Inferior parietal cortex (tissue), 1 donor: ENCODE results near the gene NFIA.
A peak's percentile ranks its signal among the peaks of the same experiment; 100 is the strongest.
"Not testable (repeated sequence)": the region's sequence is repeated elsewhere in the genome, so short reads cannot be mapped to it uniquely, and the experiment has no call there.

Experiments
- DNase-seq: peaks from one replicate; pipeline ENCODE4 v3.0.0-alpha.2; 2016; ENCODE audit errors: extremely low spot score

NFIA gene

DNA sequence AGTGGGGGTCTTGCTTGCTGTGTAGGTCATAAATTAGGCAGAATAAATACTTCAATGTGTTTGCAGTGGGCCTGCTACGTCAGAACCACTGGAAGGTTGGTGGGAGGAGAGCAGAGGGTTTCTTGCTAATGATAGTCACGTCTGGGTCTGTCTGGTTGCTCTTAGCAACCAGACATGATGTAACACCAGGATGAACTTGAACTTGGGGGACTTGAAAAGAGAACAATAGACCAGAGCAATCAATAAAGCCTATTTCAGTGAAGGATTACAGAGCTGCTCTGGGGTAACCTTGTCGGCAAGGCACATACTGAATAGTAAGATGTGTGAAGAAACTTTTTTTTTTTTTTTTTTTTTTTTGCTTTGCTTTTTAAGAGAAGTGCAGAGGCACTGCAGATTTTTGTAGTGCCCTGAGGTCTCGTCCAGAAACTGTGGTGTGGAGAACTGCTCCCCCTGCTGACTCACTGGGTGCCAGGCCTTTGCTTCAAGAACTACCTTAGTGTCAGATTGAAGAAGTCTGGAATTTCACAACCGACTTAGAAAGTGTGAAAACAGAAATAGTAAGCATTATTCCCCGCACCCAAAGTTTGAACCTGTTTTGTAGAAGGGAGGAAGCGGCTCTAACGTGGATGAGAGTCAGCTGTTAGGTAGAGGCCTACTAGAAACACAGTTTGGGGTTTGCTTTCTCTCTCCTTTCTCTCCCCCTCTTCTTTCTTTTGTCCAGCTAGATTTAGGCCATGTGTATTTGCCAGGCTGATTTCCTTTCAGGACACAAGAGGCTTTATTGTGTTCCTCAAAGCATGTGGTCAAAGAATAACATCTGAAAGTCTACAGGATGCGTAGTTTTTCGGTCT is 371.0 kb downstream of the NFIA start:
- peak; percentile 88 for DNase-seq

DNA sequence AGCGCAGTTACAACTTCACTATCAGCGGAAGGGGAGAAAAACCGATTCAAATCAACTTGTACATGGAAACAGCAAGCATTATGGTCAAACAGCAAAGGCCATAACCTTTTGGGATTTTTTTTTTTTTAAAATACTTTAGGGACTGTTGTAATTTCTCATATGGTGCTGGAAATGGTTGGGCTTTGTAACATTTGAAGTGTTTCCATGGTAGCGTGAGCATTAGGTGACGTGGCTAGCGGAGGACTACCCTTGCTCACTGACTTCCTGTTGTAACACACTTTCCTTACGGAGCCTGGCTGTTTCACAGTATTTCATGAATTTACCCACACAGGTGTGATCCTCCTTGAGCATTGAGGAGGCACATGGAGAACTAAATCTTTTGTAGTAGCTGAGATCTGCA is 373.0 kb downstream of the NFIA start:
- DNase-seq: no peak

DNA sequence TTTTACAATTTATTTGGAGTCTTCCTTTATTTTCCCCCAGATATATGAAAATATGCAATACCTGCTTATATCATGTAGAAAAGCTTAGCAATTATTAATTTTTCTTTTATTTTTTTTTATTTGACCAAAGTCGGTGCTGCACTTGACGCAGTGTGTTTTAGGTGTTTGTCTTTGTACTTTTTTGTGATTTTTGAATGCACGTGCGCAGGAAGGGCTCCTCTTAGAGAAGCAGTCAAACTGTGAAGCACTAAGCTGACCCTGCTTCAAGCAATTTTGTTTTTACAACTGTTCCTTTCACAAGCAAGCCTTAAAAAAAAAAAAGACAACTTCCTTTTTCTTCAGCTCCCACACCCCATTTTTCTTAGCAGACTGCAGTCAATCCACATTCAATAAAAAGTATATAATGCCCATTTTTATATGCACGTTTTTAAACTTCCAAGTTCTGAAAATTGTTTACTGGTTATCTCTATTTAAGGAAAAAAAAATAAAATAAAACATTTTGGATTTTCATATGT is 375.2 kb downstream of the NFIA start:
- DNase-seq: no peak

DNA sequence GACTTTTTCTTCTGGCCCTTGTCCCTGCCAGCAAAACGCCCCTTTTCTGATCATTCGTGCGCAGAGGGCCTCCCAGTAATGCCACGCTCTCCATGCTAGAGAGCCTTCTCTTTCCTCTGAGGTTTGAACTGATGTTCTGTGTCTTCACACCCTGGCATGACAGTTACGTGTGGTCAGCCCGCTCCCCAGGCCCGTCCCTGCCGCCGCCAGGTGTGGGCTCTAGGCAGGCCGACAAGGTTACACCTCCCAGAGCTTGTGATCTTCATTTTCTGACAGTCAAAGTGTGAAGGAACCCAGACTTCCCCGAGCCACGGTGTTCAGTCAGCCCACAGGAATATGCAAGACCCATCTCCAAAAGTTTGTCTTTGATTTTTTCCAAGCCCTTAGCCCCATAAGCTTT is 377.0 kb downstream of the NFIA start:
- no peak for DNase-seq

DNA sequence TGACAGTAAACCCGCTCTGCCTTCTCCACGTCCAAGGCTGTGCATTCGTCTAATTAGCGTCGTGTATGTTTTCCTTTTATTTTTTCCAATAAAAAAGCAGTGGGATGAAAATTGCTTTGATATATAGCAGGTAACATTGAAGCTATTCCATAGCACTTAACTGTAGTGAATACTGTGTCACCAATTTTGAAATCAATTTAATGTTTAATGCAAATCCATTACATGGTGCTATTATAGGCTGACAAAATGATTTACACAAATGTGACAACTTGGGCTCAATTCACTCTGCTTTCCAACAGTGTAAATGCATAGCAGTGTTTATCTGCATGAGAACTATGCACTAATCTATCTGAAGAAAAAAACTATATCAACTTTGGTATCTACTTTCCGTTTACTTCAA is 377.8 kb downstream of the NFIA start:
- DNase-seq: no peak

DNA sequence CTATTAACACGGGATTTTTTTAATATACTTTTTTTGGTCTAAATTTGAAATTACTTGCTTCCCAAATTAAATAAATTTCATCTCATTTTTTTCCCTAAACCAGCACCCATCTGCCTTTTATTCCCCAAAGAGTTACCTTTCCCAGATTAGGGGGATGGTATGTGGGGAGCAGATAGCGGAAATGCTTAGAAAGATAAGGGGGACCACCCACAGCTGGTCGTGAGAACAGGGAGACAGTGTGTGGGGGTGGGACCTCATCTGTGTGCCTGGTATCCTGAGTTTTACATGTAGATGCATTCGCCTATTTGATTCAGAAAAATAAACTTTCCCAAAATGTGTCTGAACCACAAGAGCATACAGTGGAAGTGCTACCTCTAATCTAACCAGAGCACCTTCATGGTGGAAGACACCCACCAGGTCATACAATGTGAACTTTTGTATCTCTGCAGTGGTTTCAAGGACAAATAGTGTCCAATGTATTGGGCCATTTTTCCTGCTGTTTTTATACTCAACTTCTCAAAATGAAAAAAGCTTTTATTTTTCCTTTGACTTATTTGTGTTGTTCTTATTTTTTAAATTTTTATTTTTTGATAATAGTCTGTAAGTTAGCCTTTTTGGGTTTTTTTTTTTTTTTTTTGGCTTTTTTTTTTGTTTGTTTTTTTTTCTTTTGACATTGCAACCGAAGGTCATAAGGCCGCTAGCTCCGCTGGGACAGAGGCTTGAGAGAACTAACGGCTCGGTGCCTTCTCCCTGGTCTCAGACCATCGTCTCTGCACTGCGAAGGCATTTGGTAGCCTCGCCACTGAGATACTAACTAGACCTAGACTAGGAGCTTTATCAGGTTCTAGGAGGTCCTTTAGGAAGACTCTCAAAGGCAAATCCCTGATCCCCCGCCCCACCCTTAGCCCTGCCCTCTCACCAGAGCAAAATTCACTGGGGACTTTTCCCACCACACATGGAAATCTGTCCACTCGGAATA is 379.3 kb downstream of the NFIA start:
- no peak for DNase-seq

DNA sequence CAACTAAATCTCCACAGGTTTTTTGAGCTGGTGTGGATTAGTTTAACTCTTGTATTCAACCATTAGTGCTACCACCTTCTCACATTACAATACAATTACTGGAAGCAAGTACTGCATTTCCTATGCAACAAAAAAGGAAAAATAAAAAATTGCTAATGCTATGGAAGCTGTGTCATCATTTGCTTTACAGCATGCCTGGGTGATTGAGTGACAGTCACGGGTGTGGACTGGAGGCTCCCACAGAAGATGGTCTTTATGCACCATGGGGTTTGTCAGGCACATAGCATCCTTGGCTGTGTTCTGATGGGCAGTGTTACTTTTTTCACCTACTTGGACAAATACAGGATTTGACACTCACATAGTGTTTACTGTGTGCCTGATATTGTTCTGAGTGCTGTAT is 380.3 kb downstream of the NFIA start:
- DNase-seq: no peak

DNA sequence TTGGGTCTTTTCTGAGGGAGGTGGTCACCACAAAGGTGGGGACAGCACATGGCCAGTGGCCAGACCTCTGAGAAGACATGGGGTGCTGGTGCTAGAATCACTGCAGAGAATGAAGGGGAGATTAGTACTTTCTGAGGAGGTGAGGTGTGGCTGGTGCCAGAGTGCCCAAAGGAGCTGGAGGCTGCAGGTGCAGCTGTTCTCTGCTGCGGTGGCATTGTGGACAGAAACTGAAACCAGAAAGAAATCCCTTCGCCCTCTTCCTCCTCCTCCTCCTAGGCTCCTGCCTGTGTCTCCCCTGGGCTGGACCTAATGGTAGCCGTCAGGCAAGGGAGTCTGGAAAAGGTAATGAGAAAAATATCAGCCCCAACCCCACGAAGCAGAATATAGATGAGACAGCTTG is 380.9 kb downstream of the NFIA start:
- DNase-seq: no peak

DNA sequence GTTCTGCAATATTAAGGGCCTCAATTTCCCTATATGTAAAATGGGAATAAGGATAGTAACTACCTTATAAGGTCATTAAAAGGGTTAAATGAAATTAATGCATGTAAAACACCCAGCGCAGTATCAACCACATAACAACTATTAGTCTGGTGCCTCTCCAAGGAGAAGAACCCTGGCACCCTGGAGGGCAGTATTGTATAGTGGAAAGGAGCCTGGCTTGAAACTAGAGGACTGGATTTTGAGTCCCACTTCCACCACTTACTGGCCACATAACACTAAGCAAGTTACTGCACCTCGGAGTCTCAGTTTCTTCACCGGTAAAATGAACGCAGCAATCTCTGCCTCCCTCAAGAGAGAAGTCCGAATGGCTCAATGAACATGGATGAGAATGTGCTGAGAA is 385.5 kb downstream of the NFIA start:
- DNase-seq: not testable (repeated sequence)

DNA sequence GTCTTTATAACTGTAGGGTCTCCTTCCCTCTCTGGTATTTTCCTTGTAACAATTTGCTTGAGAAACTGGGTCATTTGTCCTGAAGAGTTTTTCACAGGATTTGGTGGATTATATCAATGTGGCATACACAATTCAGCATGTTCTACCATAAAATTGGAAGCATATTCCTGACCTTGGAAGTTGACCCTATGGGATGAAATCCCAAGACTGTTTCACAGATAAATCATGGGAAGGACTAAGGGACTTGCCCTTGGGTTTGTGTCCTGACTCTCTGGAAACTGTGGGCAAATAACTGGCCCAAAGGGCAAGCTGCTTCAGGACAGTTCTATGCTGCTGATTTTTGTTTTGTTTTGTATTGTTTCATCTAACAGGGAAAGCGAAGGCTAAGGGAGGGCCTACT is 387.0 kb downstream of the NFIA start:
- DNase-seq: no peak

DNA sequence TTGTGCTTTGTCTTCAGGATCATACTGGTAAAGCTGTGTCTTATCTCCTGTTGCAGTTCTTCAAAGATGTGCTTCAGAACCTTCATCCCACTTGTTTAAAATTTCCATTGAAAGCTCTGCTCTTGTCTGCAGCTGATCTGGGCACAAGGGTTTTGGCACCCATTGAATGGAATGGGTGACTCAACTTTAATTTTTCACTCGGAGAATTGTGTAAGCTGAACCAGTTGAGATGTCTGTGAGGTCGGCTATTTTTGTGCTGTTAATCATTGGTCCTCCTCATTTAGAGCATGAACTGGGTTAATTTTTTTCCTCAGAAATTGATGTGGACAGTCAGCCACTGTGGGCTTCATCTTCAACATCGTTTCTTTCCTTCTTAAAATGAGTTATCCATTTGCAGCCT is 390.5 kb downstream of the NFIA start:
- no peak for DNase-seq

DNA sequence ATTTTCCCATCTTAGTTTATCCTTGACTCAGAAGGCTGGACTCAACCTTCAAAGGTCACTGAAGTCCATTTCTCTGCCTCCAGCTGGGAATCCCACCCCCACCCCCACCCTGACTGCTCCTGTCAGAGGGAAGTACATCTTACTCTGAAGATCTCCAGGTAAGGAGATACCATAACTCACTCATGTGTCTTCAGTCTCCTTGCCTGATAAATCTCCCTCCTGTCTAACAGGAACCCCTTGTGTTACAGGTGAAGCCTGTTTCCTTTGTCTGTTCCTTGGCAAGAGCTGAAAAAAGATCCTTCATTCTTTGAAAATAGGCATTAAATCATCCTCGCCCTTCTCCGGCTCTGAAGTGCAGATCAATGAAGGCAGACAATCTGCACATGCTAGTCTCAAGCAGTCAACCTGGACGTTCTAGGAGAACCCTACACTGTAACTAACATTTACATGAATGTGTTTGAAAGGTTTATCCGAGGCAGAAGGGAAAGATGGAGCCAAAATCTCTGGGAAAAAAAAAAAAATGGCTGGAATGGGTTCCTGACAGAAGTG is 392.0 kb downstream of the NFIA start:
- no peak for DNase-seq

DNA sequence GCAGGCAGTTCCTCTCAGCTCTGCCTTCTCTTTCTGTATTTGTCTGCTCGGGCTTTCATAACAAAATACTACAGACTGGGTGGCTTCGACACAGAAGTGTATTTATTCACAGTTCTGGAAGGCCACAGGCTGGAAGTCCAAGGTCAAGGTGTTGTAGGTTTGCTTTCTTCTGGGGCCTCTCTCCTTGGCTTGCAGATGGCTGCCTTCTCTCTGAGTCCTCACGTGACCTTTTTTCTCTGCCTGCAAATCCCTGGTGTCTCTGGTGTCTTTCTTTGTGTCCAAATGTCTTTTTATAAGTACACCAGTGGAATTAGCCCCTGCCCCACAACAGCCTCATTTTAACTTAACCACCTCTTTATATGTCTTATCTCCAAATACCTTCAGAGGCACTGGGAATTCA is 392.6 kb downstream of the NFIA start:
- no peak for DNase-seq

DNA sequence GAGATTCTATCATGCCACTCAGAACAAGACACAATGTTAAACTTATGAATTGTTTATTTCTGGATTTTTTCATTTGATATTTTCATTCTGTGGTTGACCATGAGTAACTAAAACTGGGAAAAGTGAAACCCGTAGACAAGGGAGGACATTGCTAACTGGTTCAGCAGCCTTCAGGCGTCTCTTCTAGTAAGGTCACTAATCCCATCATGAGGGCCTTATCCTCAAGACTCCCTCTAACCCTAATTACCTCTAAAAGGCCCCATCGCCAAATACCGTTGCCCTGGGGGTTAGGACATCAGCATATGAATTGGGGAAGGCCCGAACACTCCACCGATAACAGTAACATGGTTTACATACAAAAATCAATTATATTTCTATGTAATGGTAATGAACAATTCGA is 394.9 kb downstream of the NFIA start:
- no peak for DNase-seq

DNA sequence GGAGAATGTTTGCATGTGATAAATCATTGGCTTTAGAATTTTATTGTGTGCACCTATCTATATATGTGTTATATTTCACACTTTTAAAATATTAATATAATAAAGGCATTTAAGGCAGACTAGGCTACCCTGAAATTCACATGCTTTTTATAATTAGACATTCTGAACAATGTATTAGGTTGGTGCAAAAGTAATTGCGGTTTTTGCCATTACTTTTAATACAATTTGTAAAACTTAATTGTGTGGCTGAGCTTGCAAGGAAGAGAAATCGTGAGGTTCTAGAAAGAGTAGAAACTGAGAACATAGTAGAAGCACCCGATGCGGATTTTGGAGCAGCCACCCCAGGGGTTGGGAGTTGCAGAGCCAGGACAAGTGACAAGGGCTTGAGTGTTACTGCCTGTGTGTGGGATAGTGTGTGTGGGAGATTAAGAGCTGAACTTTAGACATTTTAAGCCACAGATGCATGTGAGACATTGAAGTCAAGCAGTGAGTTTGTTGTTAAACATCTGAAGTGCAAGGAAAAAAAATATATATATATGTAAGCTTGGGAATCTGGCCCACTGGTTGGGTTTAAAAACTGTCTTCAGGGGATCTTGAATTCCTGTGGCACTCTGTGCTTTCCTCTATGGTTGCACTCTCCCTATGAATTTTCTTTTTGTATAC is 398.0 kb downstream of the NFIA start:
- DNase-seq: no peak

DNA sequence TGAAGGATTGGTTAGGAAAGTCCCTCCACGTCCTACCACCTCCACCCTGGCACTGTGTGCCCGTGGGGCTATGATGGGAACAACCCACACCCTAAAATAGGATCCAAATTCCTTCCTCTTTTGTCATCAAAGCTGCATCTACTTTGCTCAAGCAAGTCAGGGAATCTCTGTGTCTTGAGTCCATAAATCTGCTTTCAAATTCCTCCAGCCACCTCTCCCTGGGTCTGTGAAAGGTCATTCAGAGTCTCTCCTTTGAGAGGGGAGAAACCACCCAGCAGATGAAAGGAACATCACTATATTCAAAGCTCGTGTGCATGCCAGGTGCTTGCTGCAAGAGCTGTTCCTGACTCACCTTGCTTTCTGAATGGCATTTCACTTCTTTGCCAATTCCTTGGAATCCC is 399.0 kb downstream of the NFIA start:
- no peak for DNase-seq

DNA sequence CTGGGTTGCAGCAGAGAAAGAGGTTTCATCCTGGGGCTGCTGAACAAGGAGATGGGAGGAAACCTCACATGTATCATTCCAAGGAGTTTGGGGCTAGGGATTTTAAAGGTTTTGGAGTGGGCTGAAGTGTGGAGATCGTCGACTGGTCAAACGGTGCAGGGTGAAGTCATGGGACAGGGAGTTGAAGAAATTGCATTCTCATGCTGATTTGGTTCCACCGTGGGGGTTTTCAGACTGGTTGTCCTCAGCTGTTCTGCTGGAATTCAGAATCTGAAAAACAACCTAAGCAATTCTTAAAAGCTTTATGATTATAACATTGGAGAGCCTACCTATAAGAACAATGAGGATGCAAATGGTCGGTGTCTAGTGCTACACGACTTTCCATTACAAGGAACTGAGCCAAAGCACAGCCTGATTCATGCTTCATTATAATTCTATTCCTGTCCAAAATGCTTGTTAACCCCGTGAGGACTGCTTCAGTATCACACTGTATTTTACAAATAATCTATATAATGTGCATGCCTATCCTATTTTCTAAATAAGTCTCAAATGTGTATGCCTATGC is 399.9 kb downstream of the NFIA start:
- DNase-seq: no peak

DNA sequence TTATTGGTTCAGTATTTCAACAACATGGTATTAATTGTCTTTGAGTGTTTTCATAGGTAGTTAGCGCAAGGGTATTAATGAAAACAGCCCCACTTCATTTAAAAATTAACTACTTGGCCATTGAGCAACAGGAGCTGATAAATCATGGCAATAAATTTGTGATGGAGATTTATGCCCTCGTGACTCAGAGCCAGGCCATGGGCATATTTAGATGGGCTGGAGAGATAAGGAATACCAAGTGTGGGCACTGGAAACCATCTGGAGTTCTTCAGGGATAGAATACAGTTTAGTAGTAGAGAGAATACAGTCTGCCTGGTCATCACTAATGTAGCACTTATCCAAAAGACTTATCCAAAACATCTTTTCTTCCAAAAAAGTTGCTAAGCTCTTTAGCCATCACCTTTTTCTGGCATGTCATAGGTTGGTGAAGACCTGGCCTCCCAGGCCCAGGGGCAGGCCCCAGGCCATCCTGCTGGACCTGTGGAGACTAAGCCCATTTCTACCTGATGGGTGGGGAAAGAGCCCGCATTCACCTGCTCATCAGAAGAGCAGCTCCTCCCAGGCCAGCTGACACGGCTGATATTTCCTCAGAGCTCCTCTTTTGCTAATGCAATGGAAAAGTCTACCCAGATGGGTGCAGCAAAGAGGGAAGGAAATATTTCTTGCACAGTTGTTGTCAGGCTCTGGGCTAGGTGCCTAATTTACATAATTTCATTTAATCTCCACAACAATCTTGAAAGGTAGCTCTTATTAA is 404.6 kb downstream of the NFIA start:
- DNase-seq: no peak

DNA sequence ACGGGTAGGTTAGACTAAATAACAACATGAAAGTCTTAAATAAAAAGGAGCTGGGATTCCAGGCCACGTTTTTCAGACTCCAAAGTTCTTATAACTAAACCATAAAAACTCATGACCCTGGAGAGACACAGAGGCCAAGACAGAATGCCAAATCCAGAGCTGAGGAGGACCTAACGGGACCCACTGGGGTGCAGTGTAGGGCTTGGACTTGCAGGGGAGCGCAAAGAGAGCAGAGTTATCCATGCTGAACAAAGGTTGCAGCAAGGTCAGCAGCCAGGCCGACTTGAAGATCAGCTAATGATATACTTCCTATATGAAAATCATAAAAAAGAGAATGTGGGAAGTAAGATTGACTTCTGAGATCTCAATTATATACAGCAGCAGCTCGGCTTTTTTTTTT is 405.4 kb downstream of the NFIA start:
- no peak for DNase-seq

DNA sequence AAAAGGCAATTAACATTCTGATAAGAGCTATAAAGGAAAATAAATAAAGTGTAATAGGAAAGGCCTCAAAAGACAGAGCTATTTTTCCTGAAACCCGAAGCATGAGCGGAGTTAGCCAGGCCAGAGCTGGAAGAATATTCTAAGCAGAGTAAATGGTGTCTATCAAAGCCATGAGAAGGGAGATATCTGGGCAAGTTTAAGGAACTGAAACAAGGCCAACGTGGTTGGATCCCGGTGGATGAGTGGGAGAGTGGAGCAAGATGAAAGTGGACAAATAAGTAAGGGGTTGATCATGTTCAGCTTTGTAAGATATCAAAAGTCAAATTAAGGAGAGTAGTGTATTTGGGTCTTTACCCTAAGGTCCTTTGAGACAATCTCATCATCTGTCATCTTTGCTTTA is 408.6 kb downstream of the NFIA start:
- DNase-seq: no peak

DNA sequence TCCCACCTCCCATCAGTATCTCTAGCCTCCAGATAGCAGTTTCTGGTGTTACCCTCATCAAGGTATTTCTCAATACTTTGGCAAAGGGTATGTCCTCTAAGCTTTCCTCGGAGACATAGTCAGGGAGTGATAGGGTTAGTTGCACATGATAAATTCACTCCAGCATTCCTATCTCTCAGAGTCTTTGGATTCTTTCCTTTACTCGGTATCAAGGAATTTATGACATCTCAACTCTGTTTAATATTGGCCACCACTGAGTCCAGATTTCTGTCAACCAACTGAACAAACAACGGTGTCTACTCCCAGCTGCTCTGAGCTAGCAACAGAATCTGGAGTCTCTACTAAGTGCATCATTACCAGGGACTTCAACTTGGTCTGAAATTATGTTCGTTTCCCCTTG is 409.1 kb downstream of the NFIA start:
- no peak for DNase-seq
